ENCODE data around the gene GNAQ. TPM values are rescaled to one million over a fixed set of nuclear protein-coding genes. Genes with fewer than 3 reads are reported as not detected.

GNAQ gene
- total RNA-seq, 2 donors from 2014 or later: 22.3 to 22.7 TPM

- H3K4me1 Mint-ChIP-seq (ENCODE audit: low read depth): peaks cover 66% of the 10 kb centered on the region
- peak overlapping the region; percentile 68 to 81 for H3K4me3 Mint-ChIP-seq
- ATAC-seq (replicated peaks in 1 of 2): no peak
- H3K36me3 Mint-ChIP-seq (ENCODE audit: insufficient read depth in 2 of 2): peaks cover 0 to 3% of the 10 kb centered on the region in 2 donors
- peak overlapping the region; percentile 93 for H3K27ac Mint-ChIP-seq
- H3K27me3 Mint-ChIP-seq (ENCODE audit: low read depth): no peaks in the 10 kb centered on the region
- no peak for DNase-seq
- H3K9me3 Mint-ChIP-seq: peaks cover 0 to 3% of the 10 kb centered on the region in 2 donors
Measured at GRCh38 chr9:78009186-78009585, 22.4 kb downstream of the GNAQ start.

- ATAC-seq (replicated peaks in 1 of 2) (peak in 1 of 2 donors; percentile 30), DNase-seq (no peak)
- Mint-ChIP-seq H3K27ac (no peak overlapping the region), H3K9me3 (peaks cover 0 to 3% of the 10 kb centered on the region in 2 donors), H3K4me3 (no peak overlapping the region), H3K36me3 (ENCODE audit: insufficient read depth in 2 of 2) (peaks cover 0 to 3% of the 10 kb centered on the region in 2 donors), H3K27me3 (ENCODE audit: low read depth) (no peaks in the 10 kb centered on the region), H3K4me1 (ENCODE audit: low read depth) (peaks cover 78% of the 10 kb centered on the region)
Measured at GRCh38 chr9:78006734-78007133, 24.9 kb downstream of the GNAQ start.

- no peak overlapping the region for H3K4me3 Mint-ChIP-seq
- ATAC-seq (replicated peaks in 1 of 2): no peak
- DNase-seq: no peak
Measured at GRCh38 chr9:78005231-78006002, 26.2 kb downstream of the GNAQ start.

GRCh38 chr9:78004478-78005229 lies 27.0 kb downstream of the GNAQ start:
- no peak overlapping the region for H3K27ac Mint-ChIP-seq
- H3K4me1 Mint-ChIP-seq (ENCODE audit: low read depth): peaks cover 78% of the 10 kb centered on the region
- ATAC-seq (replicated peaks in 1 of 2): no peak
- no peak for DNase-seq
- peaks cover 0 to 3% of the 10 kb centered on the region in 2 donors for H3K36me3 Mint-ChIP-seq (ENCODE audit: insufficient read depth in 2 of 2)
- no peaks in the 10 kb centered on the region for H3K27me3 Mint-ChIP-seq (ENCODE audit: low read depth)
- no peak overlapping the region for H3K4me3 Mint-ChIP-seq
- peaks cover 0 to 3% of the 10 kb centered on the region in 2 donors for H3K9me3 Mint-ChIP-seq

More at GRCh38 chr9:78005231-78006002, 26.2 kb downstream of the GNAQ start:
- Mint-ChIP-seq H3K9me3 (peaks cover 0 to 3% of the 10 kb centered on the region in 2 donors), H3K27ac (no peak overlapping the region), H3K4me1 (ENCODE audit: low read depth) (peaks cover 78% of the 10 kb centered on the region), H3K27me3 (ENCODE audit: low read depth) (no peaks in the 10 kb centered on the region), H3K36me3 (ENCODE audit: insufficient read depth in 2 of 2) (peaks cover 0 to 3% of the 10 kb centered on the region in 2 donors)

- ATAC-seq (replicated peaks in 1 of 2): no peak
- peaks cover 0 to 3% of the 10 kb centered on the region in 2 donors for H3K36me3 Mint-ChIP-seq (ENCODE audit: insufficient read depth in 2 of 2)
- no peaks in the 10 kb centered on the region for H3K27me3 Mint-ChIP-seq (ENCODE audit: low read depth)
- H3K4me1 Mint-ChIP-seq (ENCODE audit: low read depth): peaks cover 78% of the 10 kb centered on the region
- H3K4me3 Mint-ChIP-seq: no peak overlapping the region
- peaks cover 0 to 3% of the 10 kb centered on the region in 2 donors for H3K9me3 Mint-ChIP-seq
- no peak overlapping the region for H3K27ac Mint-ChIP-seq
- no peak for DNase-seq
Measured at GRCh38 chr9:78003730-78004129, 27.9 kb downstream of the GNAQ start.

GRCh38 chr9:78001946-78002731 lies 29.5 kb downstream of the GNAQ start:
- H3K27ac Mint-ChIP-seq: peak overlapping the region; percentile 17
- H3K27me3 Mint-ChIP-seq (ENCODE audit: low read depth): no peaks in the 10 kb centered on the region
- ATAC-seq (replicated peaks in 1 of 2): no peak
- H3K36me3 Mint-ChIP-seq (ENCODE audit: insufficient read depth in 2 of 2): peaks cover 0 to 3% of the 10 kb centered on the region in 2 donors
- DNase-seq: no peak
- H3K4me3 Mint-ChIP-seq: no peak overlapping the region
- peaks cover 0 to 3% of the 10 kb centered on the region in 2 donors for H3K9me3 Mint-ChIP-seq
- peaks cover 74% of the 10 kb centered on the region for H3K4me1 Mint-ChIP-seq (ENCODE audit: low read depth)

GRCh38 chr9:78000221-78000620 lies 31.4 kb downstream of the GNAQ start:
- H3K9me3 Mint-ChIP-seq: peaks cover 0 to 3% of the 10 kb centered on the region in 2 donors
- no peak overlapping the region for H3K4me3 Mint-ChIP-seq
- no peaks in the 10 kb centered on the region for H3K27me3 Mint-ChIP-seq (ENCODE audit: low read depth)
- ATAC-seq (replicated peaks in 1 of 2) (peak; percentile 90 to 94), DNase-seq (peak in 1 of 2 donors; percentile 12)
- peaks cover 0 to 3% of the 10 kb centered on the region in 2 donors for H3K36me3 Mint-ChIP-seq (ENCODE audit: insufficient read depth in 2 of 2)
- H3K4me1 Mint-ChIP-seq (ENCODE audit: low read depth): peaks cover 69% of the 10 kb centered on the region
- peak overlapping the region; percentile 34 for H3K27ac Mint-ChIP-seq

GRCh38 chr9:77999231-77999631 lies 32.4 kb downstream of the GNAQ start:
- H3K9me3 Mint-ChIP-seq: no peaks in the 10 kb centered on the region
- no peak overlapping the region for H3K4me3 Mint-ChIP-seq
- H3K27ac Mint-ChIP-seq: peak overlapping the region; percentile 24
- DNase-seq (no peak), ATAC-seq (replicated peaks in 1 of 2) (no peak)
- no peaks in the 10 kb centered on the region for H3K27me3 Mint-ChIP-seq (ENCODE audit: low read depth)
- no peaks in the 10 kb centered on the region for H3K36me3 Mint-ChIP-seq (ENCODE audit: insufficient read depth in 2 of 2)
- H3K4me1 Mint-ChIP-seq (ENCODE audit: low read depth): peaks cover 59% of the 10 kb centered on the region

GRCh38 chr9:77997611-77998284 lies 33.9 kb downstream of the GNAQ start:
- no peak for DNase-seq
- Mint-ChIP-seq H3K4me3 (no peak overlapping the region), H3K27me3 (ENCODE audit: low read depth) (no peaks in the 10 kb centered on the region), H3K4me1 (ENCODE audit: low read depth) (peaks cover 51% of the 10 kb centered on the region), H3K27ac (no peak overlapping the region), H3K9me3 (no peaks in the 10 kb centered on the region), H3K36me3 (ENCODE audit: insufficient read depth in 2 of 2) (no peaks in the 10 kb centered on the region)
- no peak for ATAC-seq (replicated peaks in 1 of 2)

- Mint-ChIP-seq H3K36me3 (ENCODE audit: insufficient read depth in 2 of 2) (peaks cover 2 to 3% of the 10 kb centered on the region in 2 donors), H3K4me3 (no peak overlapping the region), H3K27ac (no peak overlapping the region), H3K4me1 (ENCODE audit: low read depth) (peaks cover 40% of the 10 kb centered on the region), H3K27me3 (ENCODE audit: low read depth) (no peaks in the 10 kb centered on the region), H3K9me3 (no peaks in the 10 kb centered on the region)
- DNase-seq: no peak
- ATAC-seq (replicated peaks in 1 of 2): no peak
Measured at GRCh38 chr9:77996696-77997095, 34.9 kb downstream of the GNAQ start.

GRCh38 chr9:77991191-77991590 lies 40.4 kb downstream of the GNAQ start:
- H3K27ac Mint-ChIP-seq: no peak overlapping the region
- DNase-seq: no peak
- no peak overlapping the region for H3K4me3 Mint-ChIP-seq
- H3K4me1 Mint-ChIP-seq (ENCODE audit: low read depth): peaks cover 19% of the 10 kb centered on the region
- H3K36me3 Mint-ChIP-seq (ENCODE audit: insufficient read depth in 2 of 2): peaks cover 2 to 3% of the 10 kb centered on the region in 2 donors
- no peaks in the 10 kb centered on the region for H3K9me3 Mint-ChIP-seq
- H3K27me3 Mint-ChIP-seq (ENCODE audit: low read depth): no peaks in the 10 kb centered on the region
- ATAC-seq (replicated peaks in 1 of 2): no peak

- Mint-ChIP-seq H3K27ac (no peak overlapping the region), H3K4me1 (ENCODE audit: low read depth) (peaks cover 16% of the 10 kb centered on the region), H3K36me3 (ENCODE audit: insufficient read depth in 2 of 2) (peaks cover 2 to 3% of the 10 kb centered on the region in 2 donors), H3K9me3 (no peaks in the 10 kb centered on the region), H3K27me3 (ENCODE audit: low read depth) (no peaks in the 10 kb centered on the region), H3K4me3 (no peak overlapping the region)
- ATAC-seq (replicated peaks in 1 of 2) (no peak), DNase-seq (no peak)
Measured at GRCh38 chr9:77989909-77990308, 41.7 kb downstream of the GNAQ start.

All from activated T-cell treated with anti-CD3 and anti-CD28 coated beads, Interleukin-2, amount 50 U/mL, for 72 hours (primary cell).